Stromal cell of bone marrow (primary cell): Measurements from ENCODE around the gene CRKL.
"Not testable (repeated sequence)": the region's sequence is repeated elsewhere in the genome, so short reads cannot be mapped to it uniquely, and the experiment has no call there.

Experiments used
- DNase-seq: peaks from one replicate; pipeline ENCODE4 v3.0.0-alpha.2; 2012; ENCODE audit warnings: low read depth

The CRKL gene

DNA sequence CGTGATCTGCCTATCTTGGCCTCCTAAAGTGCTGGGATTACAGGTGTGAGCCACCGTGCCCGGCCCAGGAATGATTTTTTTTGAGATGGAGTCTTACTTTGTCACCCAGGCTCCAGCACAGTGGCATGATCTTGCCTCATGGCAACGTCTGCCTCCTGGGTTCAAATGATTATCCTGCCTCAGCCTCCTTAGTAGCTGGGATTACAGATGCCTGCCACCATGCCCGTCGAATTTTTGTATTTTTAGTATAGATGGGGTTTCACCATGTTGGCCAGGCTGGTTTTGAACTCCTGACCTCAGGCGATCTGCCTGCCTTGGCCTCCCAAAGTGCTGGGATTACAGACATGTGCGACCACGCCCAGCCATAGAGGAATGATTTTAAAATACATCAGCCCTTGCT, 17.8 kb downstream of the CRKL start:
- not testable (repeated sequence) for DNase-seq

DNA sequence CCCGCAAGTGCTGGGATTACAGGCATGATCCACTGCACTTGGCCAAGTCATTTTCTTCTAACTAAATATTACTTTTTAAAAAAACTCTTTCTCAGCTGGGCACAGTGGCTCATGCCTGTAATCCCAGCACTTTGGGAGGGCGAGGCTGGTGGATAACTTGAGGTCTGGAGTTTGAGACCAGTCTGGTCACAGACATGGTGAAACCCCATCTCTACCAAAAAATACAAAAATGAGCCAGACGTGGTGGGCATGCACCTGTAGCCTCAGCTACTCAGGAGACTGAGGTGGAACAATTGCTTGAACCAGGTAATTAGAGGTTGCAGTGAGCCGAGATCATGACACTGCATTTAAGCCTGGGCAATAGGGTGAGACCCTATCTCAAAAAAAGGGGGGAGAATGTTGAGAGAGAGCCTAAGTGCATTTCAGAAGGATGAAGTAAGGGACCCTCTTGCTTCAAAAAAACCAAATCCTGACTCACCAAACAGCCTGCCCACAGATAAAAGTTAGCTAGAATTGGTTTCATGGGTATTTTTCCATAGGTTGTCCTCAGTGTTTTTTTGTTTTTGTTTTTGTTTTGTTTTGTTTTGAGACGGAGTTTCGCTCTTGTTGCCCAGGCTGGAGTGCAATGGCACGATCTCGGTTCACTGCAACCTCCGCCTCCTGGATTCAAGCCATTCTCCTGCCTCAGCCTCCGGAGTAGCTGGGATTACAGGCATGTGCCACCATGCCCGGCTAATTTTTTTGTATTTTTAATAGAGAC, 18.8 kb downstream of the CRKL start:
- DNase-seq: not testable (repeated sequence)

GRCh38 chr22:20937031-20937793, 20.0 kb downstream of the CRKL start:
- no peak for DNase-seq

GRCh38 chr22:20937794-20938671, 20.8 kb downstream of the CRKL start:
- DNase-seq: no peak

DNA sequence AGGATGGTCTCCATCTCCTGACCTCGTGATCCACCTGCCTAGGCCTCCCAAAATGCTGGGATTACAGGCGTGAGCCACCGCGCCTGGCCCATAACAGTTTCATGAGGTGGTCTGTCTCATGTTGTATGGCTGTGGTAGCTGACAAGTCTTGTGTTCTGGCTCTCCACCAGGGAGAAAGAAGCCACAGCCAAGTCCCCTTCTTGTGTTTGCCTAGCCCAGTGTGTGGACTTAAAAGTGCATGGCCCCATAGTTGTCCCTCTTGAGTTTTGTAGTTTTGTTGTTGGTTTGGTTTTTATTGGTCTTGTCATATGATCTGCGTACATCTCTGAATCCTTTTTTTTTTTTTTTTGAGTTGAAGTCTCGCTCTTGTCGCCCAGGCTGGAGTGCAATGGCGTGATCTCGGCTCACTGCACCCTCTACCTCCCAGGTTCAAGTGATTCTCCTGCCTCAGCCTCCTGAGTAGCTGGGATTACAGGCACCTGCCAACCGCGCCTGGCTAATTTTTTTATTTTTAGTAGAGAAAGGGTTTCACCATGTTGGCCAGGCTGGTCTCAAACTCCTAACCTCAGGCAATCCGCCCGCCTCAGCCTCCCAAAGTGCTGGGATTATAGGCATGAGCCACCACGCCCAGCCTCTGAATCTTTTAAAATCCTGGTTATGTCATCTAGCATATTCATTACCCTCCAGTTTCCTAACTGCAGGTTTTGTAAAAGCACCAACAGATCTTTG, 22.4 kb downstream of the CRKL start:
- DNase-seq: not testable (repeated sequence)

DNA sequence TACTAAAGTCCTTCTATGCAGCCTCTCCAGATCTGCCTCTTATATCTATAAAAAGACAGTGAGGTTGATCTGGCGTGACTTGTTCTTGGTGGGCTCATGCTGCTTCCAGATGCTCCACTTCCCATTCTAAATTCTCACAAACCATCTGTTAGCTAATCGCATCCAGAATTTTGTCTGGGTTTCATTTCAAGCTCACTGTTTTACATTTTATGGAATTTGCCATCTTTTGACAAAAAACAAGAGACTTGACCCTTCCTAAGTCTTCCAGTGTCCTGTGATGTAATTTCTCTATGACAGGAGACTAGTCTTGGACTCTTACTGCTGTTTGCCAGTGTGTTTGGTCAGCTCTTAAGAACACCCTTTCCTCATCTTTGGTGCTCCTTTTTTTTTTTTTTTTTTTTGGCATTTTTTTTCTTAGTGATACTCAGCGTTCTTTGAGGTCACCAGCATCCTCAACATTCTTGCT, 23.0 kb downstream of the CRKL start:
- no peak for DNase-seq

GRCh38 chr22:20940904-20941385, 23.7 kb downstream of the CRKL start:
- DNase-seq: no peak

GRCh38 chr22:20942203-20942902, 25.1 kb downstream of the CRKL start:
- not testable (repeated sequence) for DNase-seq

DNA sequence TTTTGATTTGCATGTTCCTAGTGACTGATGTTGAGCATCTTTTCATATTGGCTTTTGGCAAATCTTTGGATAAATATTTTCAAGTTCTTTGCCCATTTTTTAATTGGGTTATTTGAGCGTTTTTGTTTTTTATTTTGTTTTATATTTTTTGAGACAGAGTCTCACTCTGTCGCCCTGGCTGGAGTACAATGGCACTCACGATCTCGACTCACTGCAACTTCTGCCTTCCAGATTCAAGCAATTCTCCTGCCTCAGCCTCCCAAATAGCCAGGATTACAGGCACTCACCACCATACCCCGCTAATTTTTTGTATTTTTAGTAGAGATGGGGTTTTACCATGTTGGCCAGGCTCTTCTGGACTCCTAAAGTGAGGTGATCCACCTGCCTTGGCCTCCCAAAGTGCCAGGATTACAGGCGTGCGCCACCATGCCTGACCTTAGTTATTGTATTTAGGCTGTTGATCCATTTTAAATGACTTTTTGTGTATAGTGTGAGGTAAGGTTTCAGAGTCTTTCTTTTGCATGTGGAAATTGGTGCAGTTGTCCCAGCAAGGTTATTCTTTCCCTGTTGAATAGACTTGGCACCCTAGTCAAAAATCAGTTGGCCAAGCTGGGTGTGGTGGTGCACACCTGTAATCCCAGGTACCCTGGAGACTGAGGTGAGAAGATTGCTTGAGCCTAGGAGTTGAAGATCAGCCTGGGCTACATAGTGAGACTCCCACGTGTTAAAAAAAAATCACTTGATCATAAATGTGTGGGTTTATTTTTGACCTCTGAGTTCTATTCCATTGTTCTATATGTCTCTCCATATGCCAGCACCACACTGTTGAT, 26.1 kb downstream of the CRKL start:
- no peak for DNase-seq

- DNase-seq: no peak
Measured at GRCh38 chr22:20944042-20944441, 26.8 kb downstream of the CRKL start.

- DNase-seq: no peak
Measured at GRCh38 chr22:20945578-20945934, 28.3 kb downstream of the CRKL start.

GRCh38 chr22:20946080-20946986, 29.1 kb downstream of the CRKL start:
- DNase-seq: no peak

DNA sequence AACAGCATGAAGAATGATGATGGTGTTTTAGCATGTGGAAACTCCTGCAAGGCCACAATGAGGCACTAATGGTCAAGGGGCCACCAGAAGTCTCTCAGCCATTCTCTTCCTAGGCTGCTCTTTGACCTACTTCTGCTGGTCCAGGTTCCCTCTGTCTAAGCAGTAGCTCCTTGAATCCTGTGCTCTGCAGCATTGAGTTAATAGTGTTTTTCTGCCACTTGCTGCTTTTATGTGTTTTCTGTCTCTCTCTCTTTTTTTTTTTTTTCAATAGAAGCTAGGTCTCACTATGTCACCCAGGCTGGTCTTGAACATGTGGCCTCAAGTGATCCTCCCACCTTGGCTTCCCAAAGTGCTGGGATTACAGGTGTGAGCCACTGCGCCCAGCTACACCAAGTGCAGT, 29.8 kb downstream of the CRKL start:
- DNase-seq: no peak

GRCh38 chr22:20948450-20948849, 31.2 kb downstream of the CRKL start:
- DNase-seq: no peak

- DNase-seq: no peak
Measured at GRCh38 chr22:20948989-20949388, 31.8 kb downstream of the CRKL start.

DNA sequence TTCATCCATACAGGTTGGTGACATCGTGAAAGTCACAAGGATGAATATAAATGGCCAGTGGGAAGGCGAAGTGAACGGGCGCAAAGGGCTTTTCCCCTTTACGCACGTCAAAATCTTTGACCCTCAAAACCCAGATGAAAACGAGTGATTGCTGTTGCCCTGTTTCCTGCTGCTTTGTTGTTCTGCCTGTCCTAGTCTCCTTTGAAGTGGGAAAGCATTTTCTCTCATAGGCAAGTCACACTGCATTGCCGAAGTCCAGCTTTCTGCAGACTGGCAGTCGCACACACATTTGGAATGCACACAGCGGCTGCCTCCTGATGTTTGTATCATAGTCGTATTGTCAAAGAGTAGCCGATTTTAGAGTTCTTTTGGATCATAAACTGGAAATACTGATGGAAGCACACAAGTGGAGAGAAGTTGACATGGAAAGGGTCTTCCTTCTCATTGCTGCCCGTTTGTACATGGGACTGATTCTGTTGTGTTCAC, 32.5 kb downstream of the CRKL start:
- DNase-seq: no peak

DNA sequence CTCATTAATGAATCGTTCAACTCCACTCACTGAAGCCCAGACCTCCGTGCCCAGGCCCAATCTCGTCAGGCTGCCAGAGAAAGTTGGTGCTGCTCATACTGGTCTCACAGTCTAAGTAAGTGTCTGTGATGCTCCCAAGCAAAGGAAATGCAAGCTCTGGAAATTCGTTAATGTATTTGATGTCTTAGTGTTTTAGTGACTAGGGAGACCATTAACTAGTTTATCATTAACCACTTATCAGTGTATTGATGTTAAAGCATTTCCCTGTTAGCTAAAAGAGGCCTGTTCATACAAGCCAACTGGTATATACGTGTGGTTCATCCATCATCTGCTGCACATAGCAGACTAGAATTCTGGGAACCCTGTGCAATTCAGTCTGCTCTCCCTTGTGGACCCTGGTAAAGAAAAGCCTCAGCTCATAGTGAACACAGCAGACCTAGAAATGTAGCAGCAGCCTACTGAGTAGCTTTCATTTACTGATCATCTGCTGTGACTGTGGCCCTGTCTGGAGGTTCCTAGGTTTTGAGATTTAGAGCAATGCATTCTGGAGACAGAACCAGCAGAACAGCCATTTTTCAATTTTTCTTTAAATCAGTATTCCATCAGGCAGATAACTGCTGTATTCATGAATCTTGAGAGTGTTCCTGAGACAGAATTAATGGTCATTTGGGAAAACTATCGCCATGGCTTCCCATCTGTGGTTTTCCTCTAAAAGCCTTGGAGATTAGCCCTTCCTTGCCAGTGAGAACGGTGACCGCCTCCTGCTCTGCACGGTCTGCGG, 34.1 kb downstream of the CRKL start:
- DNase-seq: no peak

DNA sequence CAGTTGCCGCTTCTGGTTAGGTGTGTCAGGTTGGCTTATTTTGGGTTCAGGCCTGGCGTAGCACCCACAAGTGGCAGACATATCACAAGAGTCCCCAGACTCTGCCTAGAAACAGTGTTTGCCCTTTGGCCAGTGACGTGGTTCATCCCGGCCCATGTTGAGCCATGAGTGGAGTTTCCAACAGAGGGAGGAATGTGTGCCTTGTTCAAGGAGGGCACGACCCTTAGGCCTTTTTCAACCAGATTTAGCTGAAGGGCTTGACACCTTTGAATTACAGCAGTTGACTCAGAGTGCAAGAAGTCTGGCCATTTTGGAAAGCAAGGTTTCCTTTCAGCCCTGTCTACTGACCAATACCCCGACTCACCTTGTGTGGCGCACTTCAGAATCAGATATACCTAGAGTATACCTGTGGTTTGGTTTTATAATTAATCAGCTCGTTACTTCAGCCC, 34.7 kb downstream of the CRKL start:
- DNase-seq: no peak
